ENCODE results near the gene TEAD1.

GRCh38 chr11:12944889-12945288 is 270.7 kb downstream of the TEAD1 start:
- TF ChIP-seq CTCF (IDR thresholded peaks at IDR 0.05 in 4 of 5, conservative IDR thresholded peaks at IDR 0.05 in 1 of 5) (no peak), POLR2A (IDR thresholded peaks at IDR 0.05) (no peak)

All from gastrocnemius medialis (tissue), 4 donors.